Activated naive CD4-positive, alpha-beta T cell (primary cell): ENCODE results near the gene CCDC187.
"Not testable (repeated sequence)": the region's sequence is repeated elsewhere in the genome, so short reads cannot be mapped to it uniquely, and the experiment has no call there.

Source experiments
- DNase-seq, 4 experiments: peaks; one replicate each; lab custom pipeline; 2025; lab: John Stamatoyannopoulos, UW

CCDC187 gene

GRCh38 chr9:136303825-136304416, at the start of gene CCDC187:
CCDC187 (minus strand) TSS chr9:136304094; CDS start chr9:136303830, 264 bp downstream.
- DNase-seq: no peak

- DNase-seq: no peak
These were observed 49.2 kb upstream of the CCDC187 start for GRCh38 chr9:136353088-136353487.

GRCh38 chr9:136352682-136353081, 48.8 kb upstream of the CCDC187 start:
- DNase-seq: no peak

GRCh38 chr9:136351868-136352267, 48.0 kb upstream of the CCDC187 start:
- not testable (repeated sequence) for DNase-seq

DNA sequence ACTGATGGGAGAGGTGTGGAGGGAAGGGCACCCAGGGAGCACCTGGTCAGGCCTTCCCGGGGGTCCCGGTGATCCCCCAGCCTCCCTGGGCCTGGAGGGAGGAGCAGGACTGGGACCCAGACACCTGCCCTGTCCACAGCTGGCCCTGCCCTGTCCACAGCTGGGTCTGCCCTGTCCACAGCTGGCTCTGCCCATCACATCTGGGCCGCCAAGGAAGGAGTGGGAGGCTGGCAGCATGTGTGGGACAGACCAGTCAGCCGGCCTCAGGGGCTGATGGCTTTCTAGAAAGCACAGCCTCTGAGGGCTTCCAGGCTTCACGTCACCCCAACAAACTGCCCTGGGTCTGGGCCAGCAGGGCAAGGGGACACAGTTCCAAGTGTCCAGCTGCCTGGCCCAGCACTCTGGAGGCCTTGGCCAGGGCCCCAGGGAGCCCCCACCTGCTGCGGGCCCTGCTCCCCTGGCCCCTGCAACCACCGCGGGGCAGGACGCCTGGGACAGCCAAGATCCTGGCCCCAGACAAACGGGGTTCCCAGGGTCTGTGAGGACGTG, 47.4 kb upstream of the CCDC187 start:
- DNase-seq: no peak

- no peak for DNase-seq
These were observed 45.7 kb upstream of the CCDC187 start for GRCh38 chr9:136349546-136349945.

DNA sequence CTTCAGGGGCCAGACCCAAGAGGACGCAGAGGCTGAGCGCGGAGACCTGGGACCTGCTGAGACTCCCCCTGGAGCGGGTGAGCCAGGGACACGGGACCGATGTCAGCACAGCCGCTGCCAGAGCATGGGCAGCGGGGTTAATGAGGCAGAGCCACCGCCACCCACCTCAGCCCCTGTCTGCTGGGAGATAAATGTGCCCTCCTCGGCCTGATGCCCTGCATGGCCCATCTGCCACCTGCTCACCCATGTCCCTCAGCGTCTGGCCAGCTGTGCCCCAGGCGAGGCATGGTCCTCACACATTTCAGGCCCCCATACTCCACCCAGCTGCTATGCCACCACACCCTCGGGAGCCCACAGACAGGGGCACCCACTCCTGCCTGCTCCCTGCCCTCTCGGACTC, 44.8 kb upstream of the CCDC187 start:
- no peak for DNase-seq

DNA sequence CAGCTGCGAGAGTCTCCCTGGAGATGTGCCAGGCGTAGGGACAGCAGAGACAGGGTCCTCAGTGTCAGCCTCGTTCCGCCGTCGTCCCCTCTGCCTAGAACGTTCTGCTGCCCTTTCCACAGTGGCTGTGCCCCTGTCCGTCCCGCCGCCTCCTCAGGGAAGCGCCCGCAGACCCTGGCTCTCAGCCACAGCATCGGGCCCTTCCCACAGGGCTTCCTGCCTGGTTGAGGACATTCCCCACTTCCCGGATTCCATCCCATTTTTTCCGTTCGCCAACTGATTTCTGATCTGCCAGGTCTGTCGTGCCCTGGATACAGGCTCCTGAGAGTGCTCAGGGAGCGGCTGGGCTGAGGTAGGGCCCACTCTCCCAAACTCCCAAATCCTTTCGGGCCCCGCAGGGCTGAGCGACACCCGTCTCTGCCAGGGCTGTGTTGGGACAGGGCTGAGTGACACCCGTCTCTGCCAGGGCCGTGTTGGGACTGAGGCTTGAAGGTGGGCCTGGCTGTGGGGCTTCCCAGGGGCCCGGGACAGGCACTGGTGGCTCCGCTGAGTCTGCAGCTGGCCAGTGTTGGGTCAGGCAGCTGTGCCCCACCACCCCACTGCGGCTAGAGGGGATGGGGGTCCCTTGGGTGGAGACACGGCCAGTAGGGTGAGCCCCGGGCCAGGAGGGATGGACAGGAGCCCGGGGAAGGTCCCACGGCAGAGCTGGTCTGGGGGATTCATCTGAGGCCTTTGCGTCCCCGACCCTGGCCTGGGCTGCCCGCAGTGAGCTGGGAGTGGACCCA, 43.8 kb upstream of the CCDC187 start:
- DNase-seq: no peak

DNA sequence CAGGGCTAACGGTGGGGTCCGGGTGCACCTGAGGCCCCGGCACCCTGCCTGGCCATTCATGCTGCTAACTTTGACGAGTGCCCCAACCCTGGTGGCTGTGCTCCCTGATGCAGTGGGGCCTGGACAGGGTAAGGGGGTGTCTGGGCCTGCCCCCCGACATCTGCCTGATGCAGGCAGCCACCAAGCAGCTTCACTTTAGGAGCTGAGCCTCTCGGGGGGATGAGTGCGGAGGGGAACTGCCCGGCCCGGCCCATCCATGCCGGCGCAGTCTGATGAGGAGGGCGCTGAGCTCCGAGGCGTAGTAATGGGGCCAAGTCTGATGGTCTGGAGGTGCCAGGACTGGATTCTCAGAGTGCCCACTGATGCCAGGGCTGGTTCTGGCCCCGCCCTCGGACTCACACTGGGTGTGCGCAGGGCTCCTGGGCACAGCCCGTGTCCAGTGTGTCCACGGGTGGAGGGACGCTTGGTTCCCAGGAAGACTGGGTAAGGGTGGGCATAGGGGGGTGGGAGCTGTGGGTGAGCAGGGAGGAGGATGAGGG, 43.1 kb upstream of the CCDC187 start:
- no peak for DNase-seq

DNA sequence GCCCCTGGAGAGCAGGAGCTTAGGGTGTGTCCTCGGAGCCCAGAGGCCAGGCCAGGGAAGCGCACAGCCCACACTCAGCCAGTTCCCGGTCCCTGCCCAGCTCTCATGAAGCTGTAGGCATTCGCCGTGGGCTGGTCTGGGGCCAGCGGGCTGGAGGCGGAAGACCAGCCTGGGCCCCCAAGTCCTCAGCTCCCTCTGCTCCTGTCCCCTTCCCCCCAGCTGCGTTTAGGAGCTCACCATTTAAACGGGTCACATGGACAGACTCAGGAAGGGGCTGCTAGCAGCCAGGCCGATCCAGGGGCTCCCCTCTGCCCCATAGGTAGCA, 42.2 kb upstream of the CCDC187 start:
- no peak for DNase-seq

GRCh38 chr9:136345281-136346156, 41.6 kb upstream of the CCDC187 start:
- DNase-seq: no peak

DNA sequence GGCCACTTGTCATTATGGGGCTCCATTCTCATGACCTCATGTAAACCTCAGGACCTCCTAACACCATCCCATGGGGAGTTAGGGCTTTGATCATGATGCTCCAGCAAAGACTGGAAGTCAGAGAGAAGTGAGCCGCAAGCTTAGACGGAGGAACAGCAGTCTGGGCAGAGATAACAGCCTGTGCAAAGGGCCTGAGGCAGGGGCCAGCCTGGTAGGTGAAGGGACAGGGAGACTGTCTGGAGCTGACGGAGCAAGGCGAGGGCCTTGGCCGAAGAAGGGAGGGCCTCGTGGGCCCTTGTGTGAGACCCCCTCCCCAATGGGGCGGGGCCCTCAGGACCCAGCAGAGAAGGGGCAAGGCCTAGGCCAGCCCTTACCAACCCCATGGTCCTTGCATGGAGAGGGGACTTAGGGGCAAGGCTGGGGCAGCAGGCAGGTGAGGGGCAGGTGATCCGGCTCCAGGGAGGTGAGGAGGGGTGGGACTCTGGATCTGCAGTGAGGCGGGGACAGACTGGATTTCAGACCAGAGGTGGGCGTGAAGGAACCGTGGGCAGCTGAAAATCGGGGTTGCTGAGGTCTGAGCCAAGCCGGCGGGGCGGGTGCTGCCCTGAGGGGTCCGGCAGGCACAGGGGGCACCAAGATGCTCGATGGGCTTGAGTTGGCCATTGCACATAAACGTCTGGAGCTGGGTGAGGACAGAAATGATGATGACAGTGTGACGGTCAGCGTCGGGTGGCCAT, 40.8 kb upstream of the CCDC187 start:
- no peak for DNase-seq

DNA sequence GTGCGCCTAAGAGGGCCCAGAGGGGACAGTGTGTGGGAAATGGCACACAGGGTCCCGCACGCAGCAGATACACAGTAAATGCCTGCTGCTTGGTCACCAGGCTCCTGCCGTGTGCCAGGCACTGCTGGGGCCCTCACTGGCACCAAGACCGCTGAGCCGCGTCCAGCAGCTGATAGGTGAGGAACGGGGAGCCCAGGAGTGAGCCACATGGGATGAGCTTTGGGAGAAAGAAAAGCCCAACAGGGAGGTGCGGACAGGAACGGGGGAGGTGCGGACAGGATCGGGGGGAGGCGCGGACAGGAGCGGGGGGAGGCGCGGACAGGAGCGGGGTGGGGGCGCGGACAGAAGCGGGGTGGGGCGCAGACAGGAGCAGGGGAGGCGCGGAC, 40.0 kb upstream of the CCDC187 start:
- DNase-seq: no peak

- DNase-seq: no peak
These were observed 39.4 kb upstream of the CCDC187 start for GRCh38 chr9:136343121-136343883.

DNA sequence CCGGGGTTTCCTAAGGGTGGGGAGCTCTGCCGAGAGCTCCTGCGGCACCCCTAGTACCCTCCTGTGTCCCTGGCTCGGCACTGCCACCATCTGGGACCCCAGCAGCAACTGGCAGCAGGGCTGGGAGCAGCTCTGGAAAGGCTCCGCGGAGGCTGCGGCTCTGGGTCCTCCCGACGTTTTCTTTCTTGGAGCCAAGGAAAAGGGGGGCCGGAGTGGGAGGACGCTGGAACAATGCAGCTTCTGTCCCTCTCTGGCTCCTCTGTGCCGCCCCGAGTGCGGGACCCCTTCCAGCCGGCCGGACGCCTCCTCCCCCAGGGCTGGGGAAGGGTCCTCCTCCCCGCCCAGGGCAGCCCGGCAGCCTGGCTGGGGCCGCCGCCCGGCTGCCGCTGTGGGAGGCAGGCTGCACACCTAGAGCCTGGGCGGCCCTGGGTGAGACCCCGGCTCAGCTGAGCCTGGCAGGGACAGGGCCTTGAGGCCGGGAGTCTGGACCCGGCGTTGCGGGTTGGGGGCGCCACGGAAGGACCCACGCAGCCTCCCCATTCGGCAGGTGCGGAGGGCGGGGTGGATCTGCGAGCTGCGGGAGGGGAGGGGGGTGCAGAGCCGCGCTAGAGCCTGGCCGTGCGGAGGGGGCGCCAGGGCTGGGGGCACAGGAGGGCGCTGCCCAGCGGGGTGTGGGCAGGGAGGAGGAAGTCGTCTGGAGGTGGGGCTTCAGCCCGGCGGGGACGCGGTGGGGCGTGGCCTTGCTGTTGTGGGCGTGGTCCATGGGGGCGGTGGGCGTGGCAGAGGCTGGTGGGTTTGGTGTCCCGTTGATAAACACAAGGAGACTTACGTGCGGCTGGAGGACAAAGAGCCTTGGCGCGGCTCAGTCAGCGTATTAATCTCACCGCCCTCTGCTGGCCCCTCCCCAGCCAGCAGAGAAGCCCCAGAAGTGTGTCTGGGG, 38.6 kb upstream of the CCDC187 start:
- peak in 3 of 4 experiments; percentile 25 to 45 (median 30) for DNase-seq

GRCh38 chr9:136341769-136342168, 37.9 kb upstream of the CCDC187 start:
- DNase-seq: no peak

GRCh38 chr9:136341042-136341655, 37.3 kb upstream of the CCDC187 start:
- no peak for DNase-seq

- no peak for DNase-seq
These were observed 36.6 kb upstream of the CCDC187 start for GRCh38 chr9:136340356-136341041.

GRCh38 chr9:136339958-136340310, 36.0 kb upstream of the CCDC187 start:
- DNase-seq: no peak
